GM13976 (cell line): ENCODE data around the gene FLNB.

Experiments
- DNase-seq: peaks from one replicate; pipeline ENCODE4 v3.0.0; 2012; ENCODE audit warnings: low spot score
- in situ Hi-C: fragments of 300-500 bp; cut with MboI; formaldehyde crosslinking; loops from one replicate; pipeline ENCODE4 v1.12.0; 2022; ENCODE audit warnings: low sequenced_read_pairs, mixed read lengths, inconsistent platforms; ENCODE audit not compliant: unreplicated experiment
- TF ChIP-seq, protein P1 (sequence below): IDR thresholded peaks from 2 replicates; pipeline ENCODE4 v1.5.1; 2012; ENCODE audit warnings: borderline replicate concordance, mild to moderate bottlenecking; ENCODE audit not compliant: insufficient read depth; ENCODE audit errors: extremely low read depth, missing control alignments, control extremely low read depth

FLNB gene

DNA sequence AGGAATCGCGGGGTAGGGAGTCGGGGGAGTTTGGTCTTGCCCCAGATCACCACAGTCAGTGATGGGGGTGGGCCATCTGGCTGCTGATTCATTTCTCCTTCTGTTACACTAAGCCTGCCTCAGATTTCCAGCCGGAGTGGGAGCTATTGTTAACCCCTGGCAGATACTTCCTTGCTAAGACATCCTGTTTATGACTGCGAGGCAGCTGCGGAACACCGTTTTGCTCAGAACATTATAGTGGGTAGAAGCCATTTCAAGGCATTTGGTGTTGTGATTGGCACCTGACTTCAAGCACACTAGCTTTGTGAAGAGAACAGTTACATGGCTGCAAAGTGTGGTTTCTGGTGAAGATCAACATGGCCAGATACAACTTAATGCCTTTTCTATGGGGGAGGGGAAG is 73.8 kb downstream of the FLNB start:
- TF ChIP-seq, protein P1, sequence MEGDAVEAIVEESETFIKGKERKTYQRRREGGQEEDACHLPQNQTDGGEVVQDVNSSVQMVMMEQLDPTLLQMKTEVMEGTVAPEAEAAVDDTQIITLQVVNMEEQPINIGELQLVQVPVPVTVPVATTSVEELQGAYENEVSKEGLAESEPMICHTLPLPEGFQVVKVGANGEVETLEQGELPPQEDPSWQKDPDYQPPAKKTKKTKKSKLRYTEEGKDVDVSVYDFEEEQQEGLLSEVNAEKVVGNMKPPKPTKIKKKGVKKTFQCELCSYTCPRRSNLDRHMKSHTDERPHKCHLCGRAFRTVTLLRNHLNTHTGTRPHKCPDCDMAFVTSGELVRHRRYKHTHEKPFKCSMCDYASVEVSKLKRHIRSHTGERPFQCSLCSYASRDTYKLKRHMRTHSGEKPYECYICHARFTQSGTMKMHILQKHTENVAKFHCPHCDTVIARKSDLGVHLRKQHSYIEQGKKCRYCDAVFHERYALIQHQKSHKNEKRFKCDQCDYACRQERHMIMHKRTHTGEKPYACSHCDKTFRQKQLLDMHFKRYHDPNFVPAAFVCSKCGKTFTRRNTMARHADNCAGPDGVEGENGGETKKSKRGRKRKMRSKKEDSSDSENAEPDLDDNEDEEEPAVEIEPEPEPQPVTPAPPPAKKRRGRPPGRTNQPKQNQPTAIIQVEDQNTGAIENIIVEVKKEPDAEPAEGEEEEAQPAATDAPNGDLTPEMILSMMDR: no peak
- no peak for DNase-seq
- in situ Hi-C loops: no loop called here

DNA sequence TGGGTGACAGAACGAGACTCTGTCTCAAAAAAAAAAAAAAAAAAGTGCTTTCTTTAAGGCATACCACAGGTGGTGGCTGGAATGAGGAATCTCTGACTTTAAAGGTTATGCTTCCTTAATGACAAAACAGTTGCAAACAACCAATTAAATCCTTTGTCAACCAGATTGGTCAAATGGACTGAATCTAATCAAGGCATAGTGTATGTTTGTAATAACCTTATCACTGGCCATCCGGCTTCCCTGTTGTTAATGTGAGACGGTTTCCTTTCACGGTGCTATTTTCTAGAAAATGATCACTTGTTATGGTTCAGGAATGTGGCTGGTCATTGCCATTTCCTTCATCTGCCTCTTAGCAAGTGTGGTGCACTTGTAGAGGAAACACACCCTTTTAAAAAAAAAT is 75.9 kb downstream of the FLNB start:
- TF ChIP-seq, protein P1: no peak
- in situ Hi-C loops: no loop called here
- DNase-seq: no peak

DNA sequence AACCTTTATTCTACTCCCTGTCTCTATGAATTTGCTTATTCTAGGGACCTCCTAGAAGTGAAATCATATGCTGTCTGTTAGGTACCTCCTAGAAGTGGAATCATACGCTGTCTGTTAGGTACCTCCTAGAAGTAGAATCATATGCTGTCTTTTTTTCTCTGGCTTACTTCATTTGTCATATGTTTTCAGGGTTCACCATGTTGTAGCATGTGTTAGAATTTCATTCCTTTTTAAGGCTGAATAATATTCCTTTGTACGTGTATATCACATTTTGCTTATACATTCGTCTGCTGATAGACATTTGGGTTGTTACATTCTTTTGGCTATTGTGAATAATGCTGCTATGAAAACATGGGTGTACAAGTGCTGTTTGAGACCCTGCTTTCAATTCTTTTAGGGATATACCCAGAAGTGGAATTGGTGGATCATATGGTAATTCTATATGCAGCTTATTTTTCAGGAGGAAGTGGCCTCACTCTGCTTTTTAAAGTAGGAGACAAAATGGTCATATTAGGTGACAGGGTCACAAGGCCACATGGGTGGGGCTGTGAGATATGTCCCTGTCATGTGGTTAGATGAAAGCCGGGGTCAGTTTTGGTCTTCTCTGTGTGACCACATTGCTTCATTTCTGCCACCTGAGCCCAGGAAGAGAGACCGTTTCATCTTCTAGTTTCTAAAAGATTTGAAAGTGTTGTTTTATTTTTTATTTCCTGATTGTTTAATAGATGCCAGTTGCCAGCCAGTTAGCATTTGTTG is 76.7 kb downstream of the FLNB start:
- TF ChIP-seq, protein P1: no peak
- peak; percentile 64 for DNase-seq
- in situ Hi-C loops: no loop called here

DNA sequence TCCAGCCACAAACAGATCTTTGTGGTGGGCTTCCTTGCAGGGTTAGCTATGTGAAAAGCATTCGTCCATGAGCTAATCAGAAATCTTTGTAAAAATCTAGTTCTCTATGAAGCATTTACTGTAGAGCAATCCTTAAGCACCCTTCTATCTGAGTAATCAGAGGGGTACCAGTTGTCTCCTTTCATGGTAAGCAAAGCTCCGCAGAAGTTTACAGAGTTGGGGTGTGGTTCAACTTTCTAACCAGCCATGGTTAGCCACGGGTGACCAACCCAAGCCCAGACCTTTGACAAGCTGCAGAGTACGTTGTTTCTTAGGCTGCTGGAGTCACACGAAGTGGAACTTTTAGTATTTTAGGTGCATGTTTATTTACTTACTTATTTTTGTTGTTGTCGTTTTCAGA is 77.4 kb downstream of the FLNB start:
- in situ Hi-C loops: no loop called here
- TF ChIP-seq, protein P1: no peak
- DNase-seq: peak; percentile 28

DNA sequence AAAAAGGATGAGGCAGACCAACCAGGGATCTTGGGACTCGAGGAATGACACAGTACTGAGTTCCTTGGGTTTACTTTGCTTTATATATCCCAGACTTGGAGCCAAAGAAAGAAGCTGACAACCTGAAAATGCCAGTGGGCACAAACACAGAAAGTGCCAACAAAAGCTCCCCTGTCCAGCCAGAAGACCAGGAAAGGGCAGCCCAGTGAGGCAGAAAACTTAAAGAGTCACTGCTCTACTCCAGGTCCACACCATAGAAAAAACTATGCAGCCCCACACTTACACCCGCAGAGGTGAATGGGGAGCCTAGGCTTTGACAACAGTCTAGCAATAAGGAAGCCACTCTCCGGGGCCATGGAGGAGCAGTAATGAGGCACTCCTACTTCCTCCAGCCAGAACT is 80.3 kb downstream of the FLNB start:
- TF ChIP-seq, protein P1: no peak
- DNase-seq: no peak
- in situ Hi-C loops: no loop called here

DNA sequence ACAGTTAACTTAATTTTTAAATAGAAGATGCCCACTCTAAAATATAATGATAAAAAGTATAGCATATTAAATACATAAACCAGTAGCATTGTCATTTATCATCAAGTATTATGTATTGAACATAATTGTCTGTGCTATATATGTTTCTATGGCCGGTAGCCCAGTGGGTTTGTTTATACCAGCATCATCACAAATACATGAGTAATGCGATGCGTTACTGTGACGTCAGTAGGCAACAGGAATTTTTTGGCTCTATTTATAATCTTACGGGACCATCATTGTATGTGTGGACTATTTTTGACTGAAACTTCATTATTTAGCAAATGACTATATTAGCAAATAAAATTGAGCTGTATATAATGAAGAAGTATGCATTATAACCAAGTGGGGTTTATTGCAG is 82.1 kb downstream of the FLNB start:
- DNase-seq: no peak
- TF ChIP-seq, protein P1: no peak
- in situ Hi-C loops: no loop called here
